Left lobe of liver (tissue), 2 donors: ENCODE measurements around the gene EEF2K. TPM values are rescaled to one million over a fixed set of nuclear protein-coding genes. Genes with fewer than 3 reads are reported as not detected.
"Not testable (repeated sequence)": the region's sequence is repeated elsewhere in the genome, so short reads cannot be mapped to it uniquely, and the experiment has no call there.

Experiments used
- ATAC-seq: fragments of 200-7000 bp; cut with Tn5 transposase; one replicate; pipeline ENCODE4 v1.9.1; 2020; ENCODE audit warnings: mild to moderate bottlenecking, moderate library complexity
- DNase-seq: peaks from one replicate; pipeline ENCODE4 v3.0.0-alpha.2; 2020; ENCODE audit warnings: low spot score
- total RNA-seq: library from RNA; stranded (reverse); gene quantifications from one replicate; pipeline ENCODE4 v1.2.1, GENCODE V29; 2021
- donor health status: DM: no; HTN: no; CAD: no; lungs with moderate emphysema.
- donor health status: DM: no; HTN: yes; CAD: no.

Gene EEF2K
- 17.7 TPM for total RNA-seq

DNA sequence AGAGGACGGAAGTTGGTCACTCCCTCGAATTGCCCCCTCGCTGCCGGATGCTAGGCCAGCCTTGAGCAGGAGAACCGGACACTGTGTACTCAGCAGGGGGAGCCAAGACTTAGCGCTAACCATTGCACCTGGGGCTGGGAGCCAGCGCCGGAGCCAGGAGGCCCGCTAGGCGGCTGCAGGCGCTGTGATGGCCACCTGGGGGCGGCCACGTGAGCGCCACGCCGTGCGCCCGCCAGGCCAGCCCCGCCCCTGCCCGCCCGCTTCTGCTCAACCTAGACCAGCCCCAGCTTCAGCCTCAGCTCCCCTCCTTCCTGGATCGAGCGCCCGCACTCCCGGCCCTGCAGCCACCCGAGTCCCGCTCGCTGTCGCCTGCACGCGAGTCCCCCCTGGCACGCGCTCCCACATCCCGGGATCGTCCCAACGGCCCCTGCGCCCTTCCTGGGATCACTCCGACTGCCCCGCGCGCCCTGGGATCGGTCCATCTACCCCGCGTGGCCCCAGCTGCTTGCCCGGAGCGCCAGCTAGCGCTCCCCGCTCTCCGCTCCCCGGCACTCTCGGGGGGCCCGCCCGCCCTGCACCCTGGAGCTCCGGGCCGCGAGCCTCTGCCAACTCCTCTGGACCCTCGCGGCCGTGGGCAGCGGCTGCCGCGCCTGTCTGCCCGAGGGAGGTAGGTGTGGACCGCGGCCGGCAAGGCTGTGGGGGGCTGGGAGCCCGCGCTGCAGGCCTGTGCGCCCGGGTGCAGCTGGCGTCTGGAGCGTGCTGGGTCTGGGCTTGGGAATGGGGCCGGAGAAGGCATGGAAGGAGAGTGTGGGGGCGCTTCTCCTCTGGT, at the start of gene EEF2K:
EEF2K (plus strand) TSS at position 266 of the 829 bp plus-strand sequence. CDS start 19,452 bp downstream, outside the sequence.
- peak; percentile 90 for ATAC-seq
- DNase-seq: peak; percentile 95

DNA sequence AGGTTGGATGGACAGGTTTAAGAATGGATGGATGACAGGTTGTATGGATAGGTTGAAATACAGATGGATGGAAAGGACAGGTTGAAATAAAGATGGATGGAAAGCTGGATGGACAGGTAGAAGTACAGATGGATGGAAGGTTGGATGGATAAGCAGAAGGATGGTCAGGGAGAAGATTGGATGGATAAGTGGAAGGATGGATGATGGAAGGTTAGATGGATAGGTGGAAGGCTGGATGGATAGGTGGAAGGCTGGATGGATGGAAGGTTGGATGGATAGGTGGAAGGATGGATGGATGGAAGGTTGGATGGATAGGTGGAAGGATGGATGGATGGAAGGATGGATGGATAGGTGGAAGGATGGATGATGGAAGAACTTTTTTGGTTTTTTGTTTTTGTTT, 44.7 kb upstream of the EEF2K start:
- no peak for ATAC-seq
- no peak for DNase-seq

DNA sequence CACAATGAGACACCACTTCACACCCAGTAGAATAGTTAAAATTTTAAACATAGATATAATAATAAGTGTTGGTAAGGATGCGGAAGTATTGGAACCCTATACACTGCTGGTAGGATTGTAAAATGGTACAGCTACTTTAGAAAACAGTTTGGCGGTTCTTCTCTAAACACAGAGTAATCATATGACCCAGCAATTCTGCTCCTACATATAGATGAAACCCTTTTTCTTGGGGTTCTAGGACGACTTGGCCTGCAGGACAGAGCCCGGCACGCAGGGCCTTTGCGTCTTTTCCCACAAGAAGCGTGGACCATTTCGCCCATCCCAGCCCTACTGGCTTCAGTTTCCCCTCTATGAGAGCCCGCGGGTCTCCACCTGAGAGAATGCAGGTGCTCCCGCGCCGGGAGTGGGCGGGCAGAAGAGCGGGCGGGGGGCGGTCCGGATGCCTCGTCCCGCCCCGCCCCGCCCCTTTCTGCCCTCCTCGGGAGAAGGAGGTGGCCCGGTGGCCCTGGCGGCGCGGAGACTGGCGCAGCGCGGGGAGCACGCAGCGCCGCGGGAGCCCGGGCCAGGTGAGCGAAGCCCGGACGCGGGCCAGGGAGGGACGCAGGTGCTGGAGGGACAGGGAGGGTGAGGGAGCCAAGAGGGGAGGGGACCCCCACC, 44.0 kb upstream of the EEF2K start, which contains the start of gene SDR42E2:
SDR42E2 (plus strand) TSS at position 508 of the 657 bp plus-strand sequence. CDS start 3,077 bp downstream, outside the sequence.
- peak; percentile 29 for ATAC-seq
- DNase-seq: no peak

DNA sequence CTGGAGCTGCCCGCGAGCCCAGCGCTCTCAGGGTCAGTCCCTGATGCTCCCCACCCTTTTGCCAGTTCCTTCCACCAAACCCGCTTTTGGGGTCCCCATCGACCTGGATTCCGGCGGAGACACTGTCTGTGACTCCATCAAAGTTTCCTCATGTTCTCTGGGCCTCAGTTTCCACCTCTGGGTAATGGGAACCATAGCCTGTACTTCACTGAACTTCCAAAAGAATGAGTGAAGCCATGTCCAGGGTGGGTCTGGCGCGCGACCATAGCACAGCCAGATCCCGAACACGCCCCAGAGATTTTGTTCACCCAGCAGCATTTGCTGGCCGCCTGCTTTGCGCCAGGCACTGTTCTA, 43.4 kb upstream of the EEF2K start:
- no peak for ATAC-seq
- DNase-seq: no peak

DNA sequence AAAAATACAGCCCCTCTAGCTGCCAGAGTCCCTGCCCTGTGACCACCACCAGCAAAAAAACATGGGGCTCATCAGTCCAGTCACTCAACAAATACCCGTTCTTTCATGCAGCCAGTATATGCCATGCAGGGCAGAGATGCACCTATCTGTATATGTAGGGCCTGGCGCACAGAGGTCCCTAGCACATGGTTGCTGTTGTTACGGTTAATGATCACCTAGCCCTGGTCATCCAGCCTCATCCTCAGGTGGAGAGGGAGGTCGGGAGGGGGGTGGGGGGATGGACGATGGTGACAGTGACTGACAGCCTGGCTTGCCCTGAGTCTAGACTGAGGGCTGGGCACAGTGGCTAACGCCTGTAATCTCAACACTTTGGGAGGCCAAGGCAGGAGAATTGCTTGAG, 42.3 kb upstream of the EEF2K start:
- DNase-seq (no peak), ATAC-seq (no peak)

DNA sequence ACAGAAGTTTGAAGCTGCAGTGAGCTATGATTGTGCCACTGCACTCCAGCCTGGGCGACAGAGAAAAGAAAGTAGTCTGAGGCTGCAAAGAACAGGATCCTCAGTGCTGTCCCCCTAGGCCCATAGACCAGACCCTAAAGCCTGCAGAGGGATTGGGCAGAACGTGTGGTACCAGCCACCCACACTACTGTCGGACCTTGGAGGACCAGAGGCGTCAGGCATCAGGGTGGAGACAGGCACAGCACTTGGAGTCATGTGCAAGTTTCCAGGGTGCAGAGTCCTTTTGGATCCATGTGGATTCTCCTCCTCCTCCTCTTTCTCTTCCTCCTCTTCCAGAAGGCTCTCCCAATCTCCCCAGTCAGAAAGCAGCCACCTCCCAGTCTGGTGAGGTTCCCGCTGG, 41.6 kb upstream of the EEF2K start:
- ATAC-seq: no peak
- DNase-seq: no peak

DNA sequence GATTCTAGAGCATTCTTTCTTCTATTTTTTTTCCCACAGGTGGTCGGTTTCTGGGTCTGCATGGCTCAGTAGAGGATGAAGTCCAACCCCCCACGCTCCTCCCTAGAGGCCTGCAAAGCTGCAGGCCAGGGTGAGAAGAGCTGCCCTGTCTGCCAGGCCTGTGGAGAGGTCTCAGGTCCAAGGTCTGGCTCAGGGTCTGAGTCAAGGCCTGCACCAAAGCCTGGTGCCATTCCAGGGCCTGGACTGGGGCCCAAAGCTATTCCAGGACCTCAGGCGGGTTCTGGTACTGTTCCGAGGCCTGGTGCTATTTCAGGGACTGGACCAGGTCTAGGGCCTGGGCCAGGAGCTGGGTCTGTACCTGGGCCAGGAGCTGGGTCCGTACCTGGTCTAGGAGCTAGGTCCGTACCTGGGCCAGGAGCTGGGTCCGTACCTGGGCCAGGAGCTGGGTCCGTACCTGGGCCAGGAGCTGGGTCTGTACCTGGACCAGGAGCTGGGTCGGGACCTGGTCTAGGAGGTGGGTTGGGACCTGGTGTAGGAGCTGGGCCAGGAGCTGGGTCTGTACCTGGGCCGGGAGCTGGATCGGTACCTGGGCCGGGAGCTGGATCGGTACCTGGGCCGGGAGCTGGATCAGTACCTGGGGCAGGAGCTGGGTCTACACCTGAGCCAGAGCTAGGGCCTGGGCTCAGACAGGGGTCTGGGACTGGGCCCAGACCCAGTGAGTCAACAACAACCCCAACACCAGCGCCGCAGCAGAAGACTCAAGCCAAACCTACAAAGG, 40.4 kb upstream of the EEF2K start:
- DNase-seq (no peak), ATAC-seq (no peak)

DNA sequence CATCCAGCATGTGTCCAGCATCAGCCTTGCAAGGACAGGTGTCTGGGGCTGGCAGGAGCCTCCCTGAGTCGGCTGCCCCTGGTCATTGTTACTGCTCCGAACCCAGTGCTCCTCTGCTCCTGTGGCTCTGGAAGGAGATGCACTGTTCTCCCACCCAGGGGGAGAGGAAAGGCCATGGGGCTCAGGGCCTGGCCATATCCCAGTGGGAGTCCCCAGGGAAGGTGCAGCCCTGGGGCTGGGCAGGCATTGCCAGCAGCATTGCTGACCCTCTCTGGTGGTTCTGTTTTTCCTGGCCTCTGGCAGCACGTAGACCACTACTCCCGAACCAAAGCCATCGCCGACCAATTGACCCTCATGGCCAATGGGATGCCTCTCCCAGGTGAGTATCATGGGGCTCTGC, 34.1 kb upstream of the EEF2K start:
- ATAC-seq (no peak), DNase-seq (no peak)

DNA sequence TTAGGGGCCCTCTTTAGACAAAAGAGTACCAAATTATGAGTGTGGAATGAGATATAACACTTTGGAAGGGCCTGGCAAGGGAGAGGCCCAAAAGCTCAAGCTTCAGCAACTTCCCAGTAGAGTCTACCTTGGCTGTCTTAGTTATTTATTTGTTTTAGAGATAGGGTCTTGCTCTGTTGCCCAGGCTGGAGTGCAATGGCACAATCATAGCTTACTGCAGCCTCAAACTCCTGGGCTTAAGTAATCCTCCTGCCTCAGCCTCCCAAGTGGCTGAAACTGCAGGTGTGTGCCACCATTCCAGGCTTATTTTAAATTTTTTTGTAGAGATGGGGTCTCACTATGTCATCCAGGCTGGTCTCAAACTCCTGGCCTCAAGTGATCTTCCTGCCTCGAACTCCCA, 33.4 kb upstream of the EEF2K start:
- ATAC-seq, DNase-seq: not testable (repeated sequence)

DNA sequence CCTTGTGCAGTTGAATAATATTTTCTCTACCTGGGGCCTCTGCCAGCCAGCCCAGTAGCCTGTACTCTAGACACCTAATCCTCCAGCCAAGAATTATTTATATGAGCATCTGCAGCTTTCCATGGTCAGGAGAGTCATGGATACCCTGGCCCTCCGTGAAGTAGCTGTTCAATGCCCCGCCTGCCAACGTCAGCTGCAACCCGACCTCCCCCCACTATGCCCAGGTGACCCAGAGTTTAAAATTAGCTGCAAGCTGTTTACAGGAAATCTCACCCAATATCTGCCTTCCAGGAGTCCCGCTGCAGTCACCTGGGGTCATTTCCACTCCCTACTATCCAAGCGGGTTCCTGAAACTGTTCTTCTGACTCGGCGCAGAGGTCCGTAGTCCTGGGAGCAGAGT, 31.4 kb upstream of the EEF2K start:
- ATAC-seq (no peak), DNase-seq (no peak)

DNA sequence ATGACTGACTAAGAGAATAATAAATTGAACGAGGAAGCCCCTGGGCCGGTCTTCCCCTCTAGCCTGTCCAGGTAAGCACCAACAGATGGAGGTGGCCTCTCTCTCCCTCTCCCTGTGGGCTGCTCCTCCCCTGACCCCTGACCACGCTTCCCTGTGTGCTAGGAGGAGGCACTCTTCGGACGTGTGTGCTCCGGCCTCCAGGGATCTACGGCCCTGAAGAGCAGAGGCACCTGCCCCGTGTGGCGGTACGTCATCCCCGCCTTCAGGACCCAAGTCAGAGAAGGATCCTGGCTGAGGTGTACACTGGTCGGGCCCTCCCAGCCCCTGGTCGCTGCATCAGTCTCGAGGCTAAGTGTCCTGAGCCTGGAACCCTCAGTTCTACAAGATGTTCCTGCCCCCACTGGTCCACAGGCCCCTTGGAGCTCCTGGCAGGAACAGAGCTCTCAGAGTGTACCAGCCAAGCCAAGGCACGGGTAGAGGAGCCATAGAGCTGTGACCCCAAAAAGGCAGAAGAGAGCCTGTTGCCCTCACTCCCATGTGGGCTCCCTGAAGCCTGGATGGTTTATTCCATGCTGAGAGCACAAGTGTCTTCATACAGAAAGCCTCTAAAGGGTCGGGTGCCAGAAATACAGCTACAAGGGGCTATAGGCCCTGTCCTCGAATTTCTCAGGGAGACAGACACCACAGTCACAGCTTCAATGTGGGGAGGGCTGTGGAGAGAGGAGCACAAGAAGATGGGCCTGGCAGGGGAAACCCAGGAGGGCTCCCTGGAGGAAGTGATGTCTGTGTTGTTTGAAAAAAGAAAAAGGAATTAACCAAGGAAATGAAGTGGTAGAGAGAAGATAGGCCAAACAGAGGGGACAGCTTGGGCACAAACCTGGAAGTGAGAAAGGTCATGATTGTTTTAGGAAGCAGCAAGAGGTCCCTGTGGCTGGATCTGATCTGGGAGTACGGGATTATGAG, 27.8 kb upstream of the EEF2K start:
- no peak for ATAC-seq
- no peak for DNase-seq

DNA sequence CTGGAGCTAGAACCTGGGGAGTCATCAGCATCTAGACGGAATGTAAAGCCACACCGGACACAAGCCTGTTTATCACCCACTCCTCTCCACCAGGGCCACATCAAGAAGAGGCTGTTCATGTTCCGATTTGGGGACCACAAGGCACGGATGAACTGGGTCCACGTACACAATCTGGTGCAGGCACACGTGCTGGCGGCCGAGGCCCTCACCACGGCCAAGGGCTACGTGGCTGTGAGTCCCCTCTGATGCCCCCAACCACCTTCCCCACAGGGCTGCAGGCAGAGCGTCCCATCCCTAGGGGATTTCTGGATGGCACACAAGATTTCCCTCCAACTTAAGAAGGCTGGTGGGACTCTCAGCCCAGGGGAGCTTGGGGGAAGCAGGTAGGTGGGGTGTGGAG, 24.7 kb upstream of the EEF2K start:
- no peak for ATAC-seq
- DNase-seq: no peak

DNA sequence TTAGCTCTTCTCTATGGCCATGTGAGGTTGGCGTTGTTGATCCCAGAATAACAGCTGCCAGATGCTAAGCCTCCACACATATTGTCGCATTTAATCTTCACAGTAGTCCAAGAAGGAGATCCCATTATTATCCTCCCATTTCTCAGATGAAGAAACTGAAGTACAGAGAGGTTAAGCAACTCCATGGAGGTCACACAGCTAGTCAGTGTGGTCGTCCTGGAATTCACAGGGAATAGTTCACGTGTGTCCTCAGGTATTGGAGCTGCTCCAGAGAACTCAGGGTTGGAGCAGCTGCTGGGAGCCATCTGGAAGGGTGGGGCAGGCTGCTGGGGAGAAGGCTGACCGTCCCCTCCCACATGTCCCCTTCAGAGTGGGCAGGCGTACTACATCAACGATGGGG, 24.2 kb upstream of the EEF2K start:
- ATAC-seq (no peak), DNase-seq (no peak)

DNA sequence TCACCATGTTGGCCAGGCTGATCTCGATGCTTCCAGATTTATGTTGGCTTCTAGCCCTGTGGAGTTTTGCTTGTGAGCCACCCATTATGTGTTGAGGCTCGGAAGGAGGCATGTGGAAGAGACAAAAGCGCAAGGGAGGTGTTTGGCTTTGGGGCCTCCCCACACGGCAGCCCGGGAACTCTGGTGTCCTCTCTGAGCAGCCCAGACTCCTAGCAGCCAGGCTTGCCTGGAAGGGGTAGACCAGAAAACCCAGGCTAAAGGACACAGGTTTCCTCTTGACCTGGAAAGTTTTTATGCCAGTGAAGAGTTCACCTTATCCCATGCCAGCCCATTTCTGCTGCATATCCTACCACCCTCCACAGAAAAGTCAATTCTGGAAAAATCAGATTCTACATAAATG, 22.7 kb upstream of the EEF2K start:
- no peak for DNase-seq
- no peak for ATAC-seq

DNA sequence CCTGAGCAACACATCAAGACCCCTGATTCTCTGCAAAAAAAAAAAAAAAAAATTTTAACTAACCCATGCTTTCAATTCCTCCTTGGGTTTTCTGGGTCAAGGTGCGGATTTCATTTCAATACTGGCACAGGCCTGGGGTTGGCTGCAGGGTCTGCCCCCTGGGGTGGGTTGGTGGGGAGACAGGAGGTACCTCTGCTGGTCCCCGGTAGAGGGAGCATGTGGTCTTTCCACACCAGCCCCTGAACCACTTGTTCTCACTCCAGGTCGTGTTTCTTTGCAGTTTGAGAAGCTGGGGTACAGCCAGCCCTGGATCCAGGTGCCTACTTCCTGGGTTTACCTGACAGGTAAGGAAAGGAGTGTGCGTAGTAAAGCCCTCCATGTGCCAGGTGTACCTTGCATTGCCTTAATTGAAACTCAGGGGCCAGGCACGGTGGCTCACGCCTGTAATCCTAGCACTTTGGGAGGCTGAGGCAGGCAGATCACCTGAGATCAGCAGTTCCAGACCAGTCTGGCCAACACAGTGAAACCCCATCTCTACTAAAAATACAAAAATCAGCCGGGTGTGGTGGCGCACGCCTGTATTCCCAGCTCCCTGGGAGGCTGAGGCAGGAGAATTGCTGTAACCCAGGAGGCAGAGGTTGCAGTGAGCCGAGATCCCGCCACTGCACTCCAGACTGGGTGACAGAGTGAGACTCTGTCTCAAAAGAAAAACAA, 22.0 kb upstream of the EEF2K start:
- no peak for DNase-seq
- no peak for ATAC-seq

DNA sequence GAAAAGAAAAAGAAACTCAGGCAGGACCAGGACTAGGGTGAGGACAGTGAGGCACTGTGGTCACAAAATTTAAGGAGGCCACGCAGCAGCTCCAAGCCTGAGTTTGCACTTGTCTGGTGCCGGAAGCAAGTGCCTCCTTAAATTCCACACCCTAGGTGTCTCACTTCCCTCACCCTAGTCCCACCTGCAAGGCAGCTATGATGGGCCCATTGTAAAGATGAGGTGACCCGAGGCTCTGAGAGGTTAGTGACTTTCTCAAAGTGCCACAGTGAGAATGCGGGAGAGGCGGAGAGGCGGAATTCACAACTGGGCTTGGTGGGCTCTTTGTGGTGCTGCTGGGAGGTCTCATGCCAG, 21.5 kb upstream of the EEF2K start:
- ATAC-seq: no peak

DNA sequence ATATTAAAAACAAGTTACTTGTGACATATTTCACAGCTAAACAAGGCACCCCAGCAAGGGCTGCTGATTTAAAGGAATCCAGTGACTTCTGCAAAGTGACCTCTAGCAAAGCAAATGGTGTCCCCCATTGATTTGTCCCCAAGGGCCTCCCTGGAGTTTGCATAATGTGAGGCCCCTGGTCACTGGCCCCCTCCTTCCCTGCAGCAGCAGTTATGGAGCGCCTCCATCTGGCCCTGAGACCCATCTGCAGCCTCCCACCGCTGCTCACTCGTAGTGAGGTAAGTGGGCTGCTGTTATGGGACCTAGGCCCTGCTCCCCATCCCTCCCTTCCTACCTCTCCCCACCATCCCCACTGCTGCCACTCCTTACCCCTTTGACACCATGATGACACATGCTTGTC, 19.6 kb upstream of the EEF2K start:
- ATAC-seq (no peak), DNase-seq (no peak)

More for the DNA sequence above, 21.5 kb upstream of the EEF2K start:
- no peak for DNase-seq

DNA sequence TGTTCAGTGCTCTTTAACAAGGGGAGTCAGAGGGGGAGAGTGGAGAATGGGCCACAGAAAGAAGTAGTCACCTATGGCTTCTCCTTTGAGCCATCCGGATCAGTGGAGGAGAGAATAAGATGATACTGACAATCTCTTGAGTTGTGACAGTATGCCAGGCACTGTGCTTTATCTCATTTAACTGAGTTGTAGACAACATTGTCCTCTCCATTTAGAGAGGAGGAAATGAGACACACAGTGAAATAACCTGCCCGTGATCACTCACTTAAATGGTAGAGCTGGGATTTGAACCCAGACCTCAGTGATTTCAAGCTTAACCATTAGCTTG, 17.8 kb upstream of the EEF2K start:
- ATAC-seq: no peak
- no peak for DNase-seq

DNA sequence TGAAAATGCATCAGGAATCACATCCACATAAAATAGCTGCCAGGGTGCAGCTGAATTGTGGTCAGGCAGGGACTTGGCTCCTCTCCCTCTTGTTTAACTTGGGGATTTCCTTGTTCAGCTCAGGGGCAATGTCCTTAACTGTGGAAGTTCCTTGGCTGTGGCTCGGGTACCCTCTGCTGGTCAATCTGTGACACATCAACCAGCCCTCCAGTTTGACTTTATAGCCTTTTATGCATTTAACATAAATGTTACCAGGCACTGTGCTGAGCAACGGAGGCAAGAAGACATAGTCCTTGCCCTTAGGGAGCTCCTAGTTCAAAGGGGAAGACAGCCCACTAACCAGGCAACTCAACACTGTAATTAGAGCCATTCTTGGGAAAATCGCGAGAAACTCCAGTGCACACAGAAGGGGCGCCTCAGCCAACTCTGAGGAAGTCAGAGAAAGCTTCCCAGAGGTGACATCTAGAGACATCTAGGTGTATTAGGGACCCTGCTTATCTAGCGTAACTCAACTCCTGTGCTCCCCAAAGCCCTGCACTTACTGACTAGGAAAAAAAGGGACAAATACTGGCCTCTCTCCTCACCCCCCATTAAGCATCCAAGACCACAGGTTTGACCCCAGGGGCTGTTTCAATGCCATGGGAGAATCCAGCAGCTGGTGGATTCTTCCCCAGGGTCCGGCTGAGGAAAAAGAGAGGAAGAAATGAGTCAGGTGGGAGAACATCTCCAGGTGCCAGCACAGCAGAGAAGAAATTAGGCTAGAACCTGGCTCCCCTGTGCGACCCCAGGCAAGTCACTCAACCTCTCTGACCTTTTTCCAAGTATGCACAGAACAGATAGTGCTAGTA, 17.3 kb upstream of the EEF2K start:
- ATAC-seq: peak; percentile 4

More for the DNA sequence above, 17.3 kb upstream of the EEF2K start:
- DNase-seq: peak; percentile 65
